BJ (cell line): ENCODE results near the gene SLCO1B3. TPM values are rescaled to one million over a fixed set of nuclear protein-coding genes. Genes with fewer than 3 reads are reported as not detected.

Source experiments
- CTCF ChIA-PET: fragments of 350-600 bp; formaldehyde crosslinking; extraction: SDS; loops from one replicate; lab custom pipeline; 2021; ENCODE audit warnings: antibody characterized with exemption, inconsistent platforms; lab: Yijun Ruan, JAX
- POLR2A ChIA-PET: fragments of 300-600 bp; sonication (Branson Sonifier 250); formaldehyde crosslinking; extraction: SDS; loops from one replicate; lab custom pipeline; 2021; ENCODE audit warnings: antibody characterized with exemption; lab: Charles Lee
- DNase-seq: peaks from one replicate; pipeline ENCODE4 v3.0.0-alpha.2; 2011; ENCODE audit warnings: low read depth
- H3K27me3 ChIP-seq: 2 replicates; pipeline ENCODE4 v1.6.0; 2011; ENCODE audit warnings: low read length; ENCODE audit not compliant: control insufficient read depth, insufficient read depth
- H3K36me3 ChIP-seq: 2 replicates; pipeline ENCODE4 v1.5.1; 2011; ENCODE audit warnings: low read length; ENCODE audit not compliant: control insufficient read depth, insufficient read depth
- H3K4me3 ChIP-seq: 2 replicates; pipeline ENCODE4 v1.5.1; 2011; ENCODE audit warnings: low read depth, mild to moderate bottlenecking, control low read depth, low read length
- CTCF ChIP-seq: IDR thresholded peaks from 2 replicates; pipeline ENCODE4 v1.5.1; 2011; ENCODE audit warnings: low read depth, mild to moderate bottlenecking, control low read depth, inconsistent platforms, low read length, moderate library complexity; ENCODE audit not compliant: insufficient read depth
- polyA plus RNA-seq: library from polyadenylated mRNA; depleted of rRNA; stranded (reverse); fragments of >200 nt; gene quantifications from 2 replicates; pipeline ENCODE4 v1.2.3, GENCODE V29; 2011

SLCO1B3 gene
- polyA plus RNA-seq, 1 experiment: not detected

- Histone ChIP-seq H3K36me3 (no peaks in the 10 kb centered on the region), H3K4me3 (no peak overlapping the region), H3K27me3 (no peaks in the 10 kb centered on the region)
- ChIA-PET POLR2A (no interaction called here), CTCF (no interaction called here)
- no peak for TF ChIP-seq CTCF
- no peak for DNase-seq
Observed at GRCh38 chr12:20798554-20798953, 12.0 kb upstream of the SLCO1B3 start.

GRCh38 chr12:20800160-20800559, 10.3 kb upstream of the SLCO1B3 start:
- Histone ChIP-seq H3K36me3 (no peaks in the 10 kb centered on the region), H3K4me3 (no peak overlapping the region), H3K27me3 (no peaks in the 10 kb centered on the region)
- no peak for TF ChIP-seq CTCF
- POLR2A ChIA-PET: no interaction called here
- no peak for DNase-seq
- CTCF ChIA-PET: no interaction called here

- DNase-seq: no peak
- POLR2A ChIA-PET: no interaction called here
- CTCF ChIA-PET: no interaction called here
- Histone ChIP-seq H3K27me3 (no peaks in the 10 kb centered on the region), H3K4me3 (no peak overlapping the region), H3K36me3 (no peaks in the 10 kb centered on the region)
- no peak for TF ChIP-seq CTCF
Observed at GRCh38 chr12:20801035-20801434, 9.5 kb upstream of the SLCO1B3 start.

GRCh38 chr12:20805921-20806320, 4.6 kb upstream of the SLCO1B3 start:
- Histone ChIP-seq H3K27me3 (no peaks in the 10 kb centered on the region), H3K36me3 (no peaks in the 10 kb centered on the region), H3K4me3 (no peak overlapping the region)
- ChIA-PET CTCF (interaction anchor here (0.7 kb wide), 1 partner anchor 12 kb away, joined by 4 read pairs; no protein-coding TSS in a partner anchor), POLR2A (no interaction called here)
- no peak for DNase-seq
- no peak for TF ChIP-seq CTCF

GRCh38 chr12:20807192-20808080, 3.1 kb upstream of the SLCO1B3 start:
- CTCF ChIA-PET: interaction anchor here (0.6 kb wide), 1 partner anchor 206 kb away, joined by 3 read pairs; no protein-coding TSS in a partner anchor
- no peak for DNase-seq
- Histone ChIP-seq H3K4me3 (no peak overlapping the region), H3K27me3 (no peaks in the 10 kb centered on the region), H3K36me3 (no peaks in the 10 kb centered on the region)
- no peak for TF ChIP-seq CTCF
- POLR2A ChIA-PET: no interaction called here
